GM12878 (cell line): Measurements from ENCODE around the gene CDYL. TPM values are rescaled to one million over a fixed set of nuclear protein-coding genes. Genes with fewer than 3 reads are reported as not detected.

Source experiments
- ATAC-seq: fragments of 200-7000 bp; cut with Tn5 transposase; 3 replicates; pipeline ENCODE4 v1.9.1; 2020; ENCODE audit warnings: mild to moderate bottlenecking, moderate library complexity
- BruUV-seq: library from RNA; stranded (reverse); fragments of 400-500 nt; replicated peaks from 2 replicates; lab custom pipeline; 2021; lab: Mats Ljungman, UMichigan
- CTCF ChIA-PET: fragments of 300-600 bp; sonication (Branson Sonifier 250); formaldehyde crosslinking; extraction: SDS; loops from one replicate; lab custom pipeline; 2021; ENCODE audit warnings: inconsistent platforms; lab: Yijun Ruan, JAX
- POLR2A ChIA-PET: fragments of 350-600 bp; formaldehyde crosslinking; extraction: SDS; loops from one replicate; lab custom pipeline; 2021; ENCODE audit warnings: inconsistent platforms; lab: Charles Lee
- RAD21 ChIA-PET: fragments of 300-600 bp; sonication (Branson Sonifier 250); formaldehyde crosslinking; loops from one replicate; lab custom pipeline; 2023; ENCODE audit warnings: antibody characterized with exemption; ENCODE audit not compliant: unreplicated experiment; lab: Charles Lee
- SMC1A ChIA-PET: fragments of 300-600 bp; sonication (Branson Sonifier 250); formaldehyde crosslinking; loops from one replicate; lab custom pipeline; 2023; ENCODE audit not compliant: unreplicated experiment, uncharacterized antibody; lab: Charles Lee
- DNase-seq: peaks from one replicate; pipeline ENCODE4 v3.0.0-alpha.2; 2011; ENCODE audit warnings: low read depth, low spot score
- FAIRE-seq: peaks from 3 replicates; lab custom pipeline; 2011; peaks lifted over from hg19 to GRCh38; lab: Jason Lieb, UNC
- H2AFZ ChIP-seq: 2 replicates; pipeline ENCODE4 v1.6.0; 2011; ENCODE audit warnings: low read depth, low read length, control low read depth; ENCODE audit not compliant: control insufficient read depth
- H3K27ac ChIP-seq: 2 replicates; pipeline ENCODE4 v1.5.1; 2011; ENCODE audit warnings: control low read depth; ENCODE audit not compliant: control insufficient read depth, insufficient read depth
- H3K27me3 ChIP-seq, 2 experiments: replicated peaks in 1 of 2; 2 replicates each; pipeline versions ENCODE4 v1.6.0 to v1.6.1; 2011; ENCODE audit warnings: low read length in 1 of 2; ENCODE audit not compliant: control insufficient read depth in 2 of 2, insufficient read depth in 2 of 2
- H3K36me3 ChIP-seq, 2 experiments: 2 replicates each; pipeline ENCODE4 v1.5.1; 2011; ENCODE audit warnings: low read length in 1 of 2; ENCODE audit not compliant: control insufficient read depth in 2 of 2, insufficient read depth in 2 of 2
- H3K4me1 ChIP-seq: 2 replicates; pipeline ENCODE4 v1.6.1; 2011; ENCODE audit warnings: mild to moderate bottlenecking, low read length, moderate library complexity, mixed read lengths; ENCODE audit not compliant: control insufficient read depth, insufficient read depth
- H3K4me2 ChIP-seq: 2 replicates; pipeline ENCODE4 v1.6.0; 2011; ENCODE audit warnings: control low read depth; ENCODE audit not compliant: control insufficient read depth, insufficient read depth
- H3K4me3 ChIP-seq: fragments of 200-600 bp; sonication (generic); 2 replicates; pipeline ENCODE4 v1.5.1; 2016
- H3K79me2 ChIP-seq: 2 replicates; pipeline ENCODE4 v1.6.0; 2011; ENCODE audit warnings: low read length; ENCODE audit not compliant: control insufficient read depth, insufficient read depth
- H3K9ac ChIP-seq: 2 replicates; pipeline ENCODE4 v1.8.0; 2011; ENCODE audit warnings: low read length, control low read depth, mixed read lengths; ENCODE audit not compliant: control insufficient read depth, insufficient read depth
- H3K9me3 ChIP-seq: replicated peaks from 3 replicates; pipeline ENCODE4 v1.5.1; 2011; ENCODE audit warnings: mild to moderate bottlenecking, low read length; ENCODE audit not compliant: control insufficient read depth, insufficient read depth
- H4K20me1 ChIP-seq: 2 replicates; pipeline ENCODE4 v1.6.0; 2011; ENCODE audit not compliant: control insufficient read depth, insufficient read depth
- ATF3 ChIP-seq: IDR thresholded peaks from 2 replicates; pipeline ENCODE4 v1.6.1; 2011; ENCODE audit warnings: low read depth, mild to moderate bottlenecking, low read length, moderate library complexity, borderline replicate concordance; ENCODE audit errors: extremely low read depth
- E2F8 ChIP-seq: fragments of 450-650 bp; IDR thresholded peaks from 2 replicates; pipeline ENCODE4 v1.6.1; 2018; ENCODE audit warnings: mild to moderate bottlenecking, low read depth, moderate library complexity; ENCODE audit not compliant: partially characterized antibody
- EP300 ChIP-seq, 2 experiments: fragments of 150-350 bp in 1 of 2; IDR thresholded peaks; 2 replicates each; pipeline ENCODE4 v1.6.1; 2011 to 2012; ENCODE audit warnings: low read depth in 2 of 2, low read length in 2 of 2, borderline replicate concordance in 1 of 2, improper control_type of control experiment in 1 of 2, inconsistent platforms in 1 of 2; ENCODE audit not compliant: control insufficient read depth in 1 of 2
- HDAC6 ChIP-seq: fragments of 200-600 bp; sonication (generic); IDR thresholded peaks from one replicate; pipeline ENCODE4 v1.8.0; 2017; ENCODE audit warnings: antibody characterized with exemption; ENCODE audit not compliant: unreplicated experiment
- MAX ChIP-seq: IDR thresholded peaks from 2 replicates; pipeline ENCODE4 v1.6.1; 2012; ENCODE audit warnings: low read depth, low read length, improper control_type of control experiment
- ZBTB33 ChIP-seq: fragments of 450-650 bp; IDR thresholded peaks from 2 replicates; pipeline ENCODE4 v1.6.1; 2017; ENCODE audit warnings: mild to moderate bottlenecking
- ZZZ3 ChIP-seq: IDR thresholded peaks from 2 replicates; pipeline ENCODE4 v1.6.1; 2011; ENCODE audit warnings: low read depth; ENCODE audit not compliant: control insufficient read depth, insufficient read length
- WGBS: methylation state at CpG from one replicate; pipeline ENCODE4 v1.1.6; 2016; ENCODE audit warnings: low lambda C conversion rate; ENCODE audit not compliant: insufficient replicate concordance, insufficient coverage; ENCODE audit errors: missing lambda C conversion rate; 5-methylcytosine and 5-hydroxymethylcytosine counted together
- in situ Hi-C: fragments of 300-500 bp; cut with MboI; formaldehyde crosslinking; loops from 9 replicates; pipeline ENCODE4 v1.14.3; 2018; ENCODE audit warnings: mixed read lengths
- intact Hi-C: fragments of 100-400 bp; cut with micrococcal nuclease; formaldehyde crosslinking; loops from one replicate; pipeline ENCODE4 v1.14.2; 2022; ENCODE audit not compliant: unreplicated experiment
- polyA plus RNA-seq, 11 experiments: library from polyadenylated mRNA; depleted of rRNA in 4 of 11; unstranded in 6 of 11; stranded (reverse) in 5 of 11; fragments of >200 nt; fragmentation: Nextera tagmentation in 4 of 11; fragmentation: Illumina TruSeq in 1 of 11; extraction: Ambion mirVana in 4 of 11; extraction: Trizol in 1 of 11; gene quantifications; 1 replicate in 1 of 11; 2 replicates in 10 of 11; pipeline versions ENCODE4 v1.2.1 to v1.2.3, GENCODE V29; 2011 to 2016; ENCODE audit warnings: inconsistent platforms in 2 of 11, missing spikeins in 2 of 11, low read depth in 1 of 11
- total RNA-seq, 4 experiments: library from RNA; depleted of rRNA in 3 of 4; stranded (reverse); fragments of >200 nt in 3 of 4; fragmentation: Illumina TruSeq in 1 of 4; extraction: Trizol in 1 of 4; gene quantifications; 2 replicates each; pipeline versions ENCODE4 v1.2.1 to v1.2.3, GENCODE V29; 2013 to 2021

Gene CDYL
- total and polyA plus RNA-seq, 10 of the 15 experiments (the other 5 are each of a cell fraction or from before 2014, with no cell fraction given): 9.3 to 61.2 (median 28.5) TPM

GRCh38 chr6:4975506-4975905, 199.3 kb downstream of the CDYL start:
- 50% methylated on average over 3 of the region's 3 CpGs for WGBS
- Histone ChIP-seq H2AFZ (no peak overlapping the region), H3K36me3 (no peaks in the 10 kb centered on the region)
- intact Hi-C loops: no loop called here
- ChIA-PET CTCF (no interaction called here), POLR2A (no interaction called here)
- TF ChIP-seq E2F8 (no peak), ATF3 (no peak)
- TF ChIP-seq, all 136 proteins: peak for 0
- BruUV-seq: no TSS peak
- ChIA-PET RAD21 (no interaction called here), SMC1A (no interaction called here)
- Histone ChIP-seq H3K4me3 (no peak overlapping the region), H3K27me3 (peaks cover 0 to 2% of the 10 kb centered on the region in 2 experiments; a peak in 1 of 4 replicates), H4K20me1 (no peaks in the 10 kb centered on the region), H3K4me1 (no peaks in the 10 kb centered on the region), H3K79me2 (no peaks in the 10 kb centered on the region), H3K9me3 (peaks cover 1% of the 10 kb centered on the region; the same call in 1 of the 3 replicates), H3K27ac (no peak overlapping the region), H3K9ac (no peak overlapping the region), H3K4me2 (no peak overlapping the region)
- in situ Hi-C loops: no loop called here
- no peak for FAIRE-seq
- no peak for ATAC-seq
- DNase-seq: no peak

GRCh38 chr6:4977468-4977867, 201.3 kb downstream of the CDYL start:
- ChIA-PET RAD21 (no interaction called here), SMC1A (no interaction called here), POLR2A (no interaction called here), CTCF (no interaction called here)
- WGBS: 31% methylated on average over 5 of the region's 5 CpGs
- intact Hi-C loops: no loop called here
- no TSS peak for BruUV-seq
- in situ Hi-C loops: no loop called here
- H2AFZ ChIP-seq: no peak overlapping the region
- FAIRE-seq (no peak), DNase-seq (no peak), ATAC-seq (no peak)
- H3K4me1 ChIP-seq: no peaks in the 10 kb centered on the region
- H4K20me1 ChIP-seq: no peaks in the 10 kb centered on the region
- no peak overlapping the region for H3K9ac ChIP-seq
- TF ChIP-seq ZBTB33 (no peak), EP300 (IDR thresholded peaks at IDR 0.05; ENCODE audit: borderline replicate concordance in 1 of 2, control insufficient read depth in 1 of 2, low read depth in 2 of 2, low read length in 2 of 2) (no peak), MAX (no peak), HDAC6 (no peak), E2F8 (no peak), ZZZ3 (no peak)
- H3K79me2 ChIP-seq: no peaks in the 10 kb centered on the region
- H3K27ac ChIP-seq: no peak overlapping the region
- H3K36me3 ChIP-seq: no peaks in the 10 kb centered on the region
- no peak overlapping the region for H3K4me3 ChIP-seq
- peaks cover 1% of the 10 kb centered on the region; the same call in 1 of the 3 replicates for H3K9me3 ChIP-seq
- H3K27me3 ChIP-seq: no peaks in the 10 kb centered on the region; a peak in 1 of 4 replicates
- H3K4me2 ChIP-seq: no peak overlapping the region
